Measurements from ENCODE around the gene HLF.

The HLF gene

DNA sequence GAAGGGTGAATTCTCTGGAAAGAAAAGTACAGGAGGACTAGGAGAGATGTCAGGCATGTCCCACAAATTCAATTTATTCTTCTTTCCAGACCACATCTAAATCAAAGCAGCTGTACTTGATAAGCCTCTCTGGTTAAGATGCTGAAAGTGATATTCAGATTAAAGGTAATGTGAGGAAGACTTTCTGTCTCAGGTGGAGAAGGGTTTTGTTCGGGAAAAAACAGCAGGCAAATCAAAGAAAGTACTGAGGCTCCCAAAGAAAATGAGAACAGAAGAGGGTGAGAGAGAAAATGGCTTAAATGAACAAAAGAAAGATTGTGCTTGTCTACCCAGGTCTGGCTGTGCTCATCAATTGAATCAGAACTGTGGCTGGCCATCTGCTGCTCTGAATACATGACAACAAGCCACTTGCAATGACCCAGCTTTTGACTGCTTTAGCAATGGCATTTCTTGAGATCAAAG is 101.3 kb downstream of the HLF start:
- peak in 1 of 2 experiments; percentile 5 for DNase-seq

DNA sequence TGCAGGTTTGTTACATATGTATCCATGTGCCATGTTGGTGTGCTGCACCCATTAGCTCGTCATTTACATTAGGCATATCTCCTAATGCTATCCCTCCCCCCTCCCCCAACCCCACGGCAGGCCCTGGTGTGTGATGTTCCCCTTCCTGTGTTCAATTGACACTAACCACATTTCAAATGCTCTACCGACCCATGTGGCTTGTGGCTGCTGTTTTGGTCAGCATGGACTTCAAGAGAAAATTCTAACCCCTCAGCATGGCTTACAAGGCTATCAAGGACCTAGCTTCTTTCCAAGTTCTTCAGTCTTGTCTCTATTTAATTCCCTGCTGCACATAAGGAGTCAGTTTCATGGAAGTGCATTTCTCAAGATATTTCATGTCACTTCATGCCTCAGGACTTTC is 103.9 kb downstream of the HLF start:
- DNase-seq, result no peak
